ENCODE results near the gene LPP.

The LPP gene

DNA sequence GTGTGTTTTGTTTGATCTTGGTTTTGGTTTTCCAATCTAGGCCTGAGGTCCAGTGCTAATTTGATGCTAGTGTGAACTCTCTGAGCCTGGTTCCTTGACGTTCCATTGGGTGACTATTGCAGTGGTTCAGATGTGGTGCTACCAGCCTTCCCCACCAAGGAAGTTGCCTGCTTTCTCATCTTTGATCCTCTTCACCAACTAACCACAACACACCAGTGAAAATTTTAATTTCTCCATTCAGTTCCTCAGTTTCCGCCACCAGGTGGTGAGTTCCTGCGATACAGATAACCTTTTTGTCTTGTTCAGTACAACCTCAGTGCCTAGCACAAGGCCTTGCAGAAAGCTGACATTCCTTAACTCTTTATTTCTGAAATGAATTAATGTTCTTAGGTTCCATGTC, 680.4 kb downstream of the LPP start:
- no peak for DNase-seq (ENCODE audit: low read depth)

DNA sequence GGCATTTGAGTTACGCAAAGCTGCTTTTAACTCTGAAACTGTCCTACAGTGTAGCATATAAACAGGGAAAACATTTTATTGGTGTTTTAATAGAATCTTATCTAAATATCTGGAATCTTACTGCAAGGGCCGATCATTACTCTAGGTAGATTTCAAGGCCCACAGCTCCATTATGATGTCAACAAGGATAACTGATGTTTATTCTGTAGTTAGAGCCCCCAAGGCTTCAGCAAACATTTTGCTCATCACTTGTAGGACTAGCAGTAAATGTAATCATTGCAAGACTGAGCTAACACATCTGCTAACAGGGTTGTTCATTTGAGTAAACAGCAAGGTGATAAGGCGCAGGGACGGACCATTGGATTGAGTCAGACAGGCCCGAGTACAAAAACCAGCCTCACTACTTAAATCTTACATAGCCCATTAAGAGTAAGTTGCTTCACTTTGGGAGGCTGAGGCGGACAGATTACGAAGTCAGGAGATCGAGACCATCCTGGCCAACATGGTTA, 685.3 kb downstream of the LPP start:
- DNase-seq (ENCODE audit: low read depth): no peak

DNA sequence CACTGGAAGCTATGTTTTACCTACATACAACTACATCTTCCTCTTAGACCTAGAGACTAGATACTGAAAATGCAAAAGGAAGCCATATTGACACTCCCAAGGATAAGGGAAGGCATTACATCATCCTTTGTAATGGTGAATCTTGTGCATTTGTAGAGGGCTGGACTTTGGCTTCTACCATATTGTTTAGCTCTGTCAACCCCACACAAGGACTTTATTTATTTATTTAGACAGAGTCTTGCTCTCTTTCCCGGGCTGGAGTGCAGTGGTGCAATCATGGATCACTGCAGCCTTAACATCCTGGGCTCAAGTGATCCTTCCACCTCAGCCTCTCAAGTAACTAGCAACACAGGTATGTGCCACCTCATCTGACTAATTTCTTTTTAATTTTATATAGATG, 686.3 kb downstream of the LPP start:
- DNase-seq (ENCODE audit: low read depth): no peak

DNA sequence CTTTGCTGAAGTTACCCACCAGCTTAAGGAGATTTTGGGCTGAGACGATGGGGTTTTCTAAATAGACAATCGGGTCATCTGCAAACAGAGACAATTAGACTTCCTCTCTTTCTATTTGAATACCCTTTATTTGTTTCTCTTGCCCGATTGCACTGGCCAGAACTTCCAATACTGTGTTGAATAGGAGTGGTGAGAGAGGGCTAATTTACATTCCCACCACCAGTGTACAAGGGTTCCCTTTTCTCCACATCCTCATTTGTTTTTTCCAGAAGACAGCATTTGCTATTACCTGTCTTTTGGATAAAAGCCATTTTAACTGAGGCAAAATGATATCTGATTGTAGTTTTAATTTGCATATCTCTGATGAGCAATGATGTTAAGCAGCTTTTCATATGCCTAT, 687.9 kb downstream of the LPP start:
- no peak for DNase-seq (ENCODE audit: low read depth)

DNA sequence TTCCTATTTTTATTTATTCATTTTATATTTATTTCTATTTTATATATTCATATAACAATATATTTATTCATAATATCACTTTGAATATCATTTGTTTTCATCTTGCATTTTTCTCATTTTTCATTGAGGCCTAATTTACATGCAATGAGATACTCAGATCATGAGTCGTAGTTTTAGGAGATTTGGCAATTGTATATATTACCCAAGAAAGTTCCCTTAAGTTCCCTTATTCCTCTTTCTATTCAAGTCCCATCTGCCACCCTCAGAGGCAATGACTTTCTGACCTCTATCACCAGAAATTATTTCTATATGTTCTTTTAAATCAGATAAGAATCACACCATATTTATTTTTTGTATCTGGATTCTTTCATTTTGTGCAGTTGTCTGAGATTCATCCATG, 688.7 kb downstream of the LPP start:
- no peak for DNase-seq (ENCODE audit: low read depth)

DNA sequence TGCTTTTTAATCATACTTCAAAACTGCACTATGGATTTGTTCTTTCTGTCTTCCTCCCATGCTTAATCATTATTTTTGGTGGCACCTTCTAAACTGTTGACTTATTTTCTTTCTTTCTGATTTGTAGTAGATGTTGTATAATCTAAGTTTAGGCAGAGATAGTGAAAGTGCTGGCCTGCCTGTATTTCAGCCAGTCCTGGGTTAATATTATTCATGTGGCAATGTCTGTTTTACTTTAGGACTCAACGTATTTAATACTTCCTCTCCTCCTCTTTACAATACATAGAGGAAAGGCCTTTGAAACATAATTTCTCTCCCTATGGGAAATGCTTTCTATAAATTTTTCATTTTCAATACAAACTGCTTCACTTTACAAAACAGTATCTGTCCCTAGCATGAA, 690.1 kb downstream of the LPP start:
- DNase-seq (ENCODE audit: low read depth): no peak

DNA sequence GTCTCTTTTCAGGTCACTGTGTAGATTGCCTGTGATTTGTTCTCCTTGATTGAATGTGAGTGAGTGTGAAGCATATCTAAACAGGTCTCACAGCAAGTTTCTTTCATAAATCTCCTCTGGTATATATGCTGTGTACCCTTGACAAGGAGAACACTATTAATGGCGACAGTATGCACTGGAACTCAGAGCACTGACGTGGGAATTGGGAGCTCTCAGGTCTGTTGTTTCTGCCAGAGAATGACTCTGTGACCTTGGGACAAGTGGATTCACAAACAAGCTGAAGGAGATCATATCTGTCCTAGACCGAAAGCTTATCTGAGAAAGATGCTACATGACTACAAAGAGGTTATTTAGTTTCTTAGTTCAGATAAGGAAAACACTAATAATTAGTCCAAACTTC, 691.6 kb downstream of the LPP start:
- DNase-seq (ENCODE audit: low read depth): no peak

DNA sequence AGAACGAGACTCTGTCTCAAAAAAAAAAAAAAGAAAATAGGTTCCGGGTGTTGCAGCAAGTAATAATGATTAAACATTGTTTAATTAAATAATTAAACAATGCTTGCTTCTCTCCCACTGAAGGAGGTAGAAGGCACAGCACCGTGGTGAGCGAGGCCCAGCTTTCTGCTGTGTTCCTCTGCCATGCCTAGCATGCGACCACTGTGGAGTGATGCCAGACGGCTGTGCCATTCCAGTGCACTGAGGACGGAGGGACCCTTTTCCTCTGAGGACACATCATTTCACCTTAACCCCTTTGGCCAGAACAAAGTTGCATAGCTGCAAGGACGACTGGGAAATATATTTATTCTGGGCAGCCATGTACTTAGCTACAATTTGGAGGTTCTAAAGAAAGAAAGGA, 695.0 kb downstream of the LPP start:
- no peak for DNase-seq (ENCODE audit: low read depth)

DNA sequence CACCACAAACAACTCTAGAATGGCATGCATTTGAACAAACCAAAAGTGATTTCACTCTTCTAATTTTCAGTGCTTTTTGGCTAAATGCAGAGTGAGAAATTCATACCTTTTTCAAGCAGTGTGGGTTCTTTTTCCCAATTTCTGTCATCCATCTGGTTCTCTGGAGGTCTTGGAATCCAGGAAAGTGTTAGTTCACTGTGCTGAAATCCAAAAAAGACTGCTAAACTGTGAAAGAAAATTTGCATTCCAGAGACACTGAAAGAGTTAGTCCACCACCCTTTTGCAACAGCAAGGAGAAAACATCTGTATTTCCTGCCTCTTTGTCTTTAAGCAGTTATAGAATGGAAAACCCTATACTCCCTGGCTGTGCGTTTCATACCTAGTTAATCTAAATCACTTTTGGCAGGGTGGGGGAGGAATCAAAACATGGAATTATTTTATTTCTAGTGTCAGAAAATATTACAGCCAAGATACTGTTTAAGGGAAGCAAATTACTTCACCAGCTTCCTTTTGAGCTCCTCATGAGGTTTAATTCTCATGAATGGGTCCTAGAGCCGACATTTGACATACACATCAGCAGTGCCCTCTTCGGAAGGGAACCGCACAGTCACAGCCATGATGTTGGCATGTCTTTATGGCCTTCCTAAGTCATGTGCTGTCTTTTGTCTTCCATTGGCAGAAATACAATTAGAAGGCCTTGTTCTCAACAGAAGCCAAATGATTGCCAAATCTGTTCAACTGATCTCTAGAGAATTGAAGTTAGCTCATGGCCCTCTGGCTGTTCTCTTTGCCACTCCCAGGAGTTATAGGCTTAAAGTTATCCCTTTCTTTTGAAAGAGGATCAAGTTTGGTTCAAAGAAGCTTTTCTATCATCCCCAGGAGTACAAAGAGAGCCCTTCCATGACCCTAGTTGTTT, 700.2 kb downstream of the LPP start:
- no peak for DNase-seq (ENCODE audit: low read depth)

DNA sequence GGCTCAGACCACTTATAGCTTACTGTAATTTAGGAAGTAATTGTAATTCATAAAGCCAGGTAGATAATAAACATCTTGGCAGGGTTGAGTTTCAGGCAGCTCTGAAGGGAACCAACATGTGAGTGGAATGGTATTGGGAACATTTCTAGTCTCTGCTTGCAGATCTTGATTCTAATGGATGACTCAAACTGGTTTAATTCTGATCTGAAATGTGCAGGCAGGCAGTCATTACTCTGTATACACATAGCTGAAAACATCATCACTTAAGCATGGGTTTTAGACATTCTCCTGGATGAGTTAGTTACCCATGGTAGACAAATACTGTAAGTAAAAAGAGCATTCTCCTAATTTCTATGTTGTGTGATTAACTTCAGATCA, 700.8 kb downstream of the LPP start:
- no peak for DNase-seq (ENCODE audit: low read depth)

DNA sequence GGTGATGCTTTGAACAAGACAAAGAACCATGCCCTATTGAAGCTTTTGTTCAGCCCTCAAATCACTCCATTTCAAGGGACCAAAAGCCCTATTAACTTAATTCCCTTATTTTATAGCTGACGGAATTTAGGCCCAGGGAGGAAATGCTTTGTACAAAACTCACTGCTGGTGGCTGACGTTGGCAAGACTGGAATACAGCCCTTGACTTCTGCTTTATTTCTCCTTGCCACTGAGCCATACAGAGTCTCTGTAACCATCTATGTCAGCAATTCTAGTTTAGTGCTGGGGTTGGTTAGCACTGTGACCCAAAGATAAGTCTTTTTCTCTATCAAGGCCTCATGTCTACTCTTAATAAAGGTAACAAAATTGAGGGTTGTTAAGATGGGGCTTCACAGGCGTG, 701.7 kb downstream of the LPP start:
- DNase-seq (ENCODE audit: low read depth): no peak

DNA sequence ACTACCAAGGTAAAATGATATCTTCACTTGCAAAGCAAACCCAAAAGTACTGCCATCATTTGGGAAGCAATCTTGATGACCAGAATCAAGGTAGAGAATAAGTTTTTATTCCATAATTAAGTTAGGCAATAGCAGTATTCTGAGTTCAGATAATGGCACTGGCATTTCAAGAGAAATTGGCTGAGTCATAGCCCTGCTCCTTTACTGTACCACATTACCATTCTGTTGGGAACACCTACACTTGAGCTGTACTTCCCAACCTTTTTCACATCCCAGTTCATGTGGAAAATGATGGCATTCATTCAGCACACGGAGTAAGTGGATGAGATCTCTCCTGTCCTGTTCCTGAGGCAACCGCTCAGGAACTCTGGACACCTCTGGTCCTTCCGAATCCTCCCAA, 706.2 kb downstream of the LPP start:
- DNase-seq (ENCODE audit: low read depth): no peak

DNA sequence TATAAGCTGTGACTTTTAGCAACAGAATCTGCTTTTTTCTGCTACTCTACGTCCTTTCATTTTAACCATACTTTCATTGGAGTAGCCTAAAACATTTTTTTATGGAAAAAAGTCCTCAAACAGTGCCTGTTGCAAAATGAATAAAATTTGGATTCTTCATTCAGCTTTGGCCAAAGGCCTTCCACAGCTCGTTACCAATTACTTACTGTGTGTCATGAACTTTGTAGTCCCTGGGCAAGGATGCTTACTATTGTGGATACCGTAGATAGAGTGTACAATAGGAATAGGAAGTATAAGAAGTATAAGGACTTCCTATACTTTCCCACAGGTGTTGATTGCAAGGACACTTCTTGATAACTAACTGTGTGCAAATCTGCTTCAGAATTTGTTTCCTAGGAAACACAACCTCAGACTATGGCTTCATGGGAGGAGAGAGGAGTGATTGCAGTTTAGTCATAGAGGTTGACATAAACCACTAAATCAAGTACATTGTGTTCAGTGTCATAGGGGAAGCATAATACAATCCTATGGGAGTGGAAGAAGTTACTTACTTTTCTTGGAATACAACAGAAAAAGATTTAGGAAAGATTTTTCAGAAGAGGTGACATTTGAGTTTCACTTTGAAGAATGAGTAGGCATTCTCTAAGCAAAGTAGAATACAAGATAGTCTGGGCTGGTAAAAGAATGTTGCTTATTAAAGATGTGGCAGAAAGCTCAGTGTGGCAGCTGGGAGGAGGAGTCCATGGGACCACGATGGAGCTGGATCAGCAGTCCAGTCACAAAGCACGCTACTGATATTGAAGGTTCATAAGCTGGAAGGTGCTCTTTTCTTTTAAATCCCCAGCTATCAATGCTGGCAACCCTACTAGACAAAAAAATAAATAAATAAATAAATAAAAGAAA, 708.1 kb downstream of the LPP start:
- DNase-seq (ENCODE audit: low read depth): no peak

DNA sequence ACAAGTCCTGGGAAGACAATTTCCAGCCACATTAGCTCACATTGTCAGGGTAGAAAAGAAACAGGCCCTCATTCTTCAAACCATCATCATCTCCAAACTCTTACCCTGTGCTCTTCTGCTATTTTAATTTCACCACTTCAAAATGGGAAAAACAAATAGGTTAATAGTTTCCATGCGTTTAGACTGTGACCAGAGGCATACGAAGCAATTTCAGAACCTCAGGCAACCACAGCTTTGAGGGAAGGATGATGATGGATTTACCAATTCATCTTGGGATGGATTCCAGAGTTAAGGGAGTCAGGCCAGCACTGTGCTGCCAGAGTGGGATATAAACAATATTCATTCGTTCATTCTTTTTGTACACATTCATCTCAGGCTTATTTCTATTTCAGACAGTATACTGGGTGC, 710.0 kb downstream of the LPP start:
- no peak for DNase-seq (ENCODE audit: low read depth)

DNA sequence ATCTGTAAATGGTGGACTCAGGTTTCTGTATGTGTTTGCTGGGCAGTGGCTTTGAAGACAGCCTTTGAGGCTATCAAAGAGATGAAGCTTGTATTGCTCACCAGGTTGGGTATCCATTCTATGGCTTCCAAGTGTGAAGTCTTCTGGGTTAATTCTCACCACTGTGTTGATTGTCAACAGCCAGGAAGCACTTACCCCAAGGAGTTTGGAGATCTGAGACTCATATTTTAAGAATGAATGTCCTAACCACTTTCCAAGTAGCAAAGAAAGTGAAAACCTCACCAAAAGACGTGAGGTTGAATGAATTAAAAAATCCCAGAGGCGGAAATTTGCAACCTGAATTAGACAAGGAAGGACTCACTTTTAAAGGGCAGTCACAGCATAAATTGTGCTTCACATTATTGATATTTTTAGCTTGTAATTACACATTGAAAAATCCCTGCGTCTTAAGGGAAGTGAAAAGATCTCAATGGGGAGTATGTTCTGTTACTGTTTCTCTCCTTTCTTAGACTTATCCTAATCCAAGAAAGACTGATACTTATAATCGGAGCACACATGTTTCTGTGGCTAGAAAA, 713.8 kb downstream of the LPP start:
- no peak for DNase-seq (ENCODE audit: low read depth)

DNA sequence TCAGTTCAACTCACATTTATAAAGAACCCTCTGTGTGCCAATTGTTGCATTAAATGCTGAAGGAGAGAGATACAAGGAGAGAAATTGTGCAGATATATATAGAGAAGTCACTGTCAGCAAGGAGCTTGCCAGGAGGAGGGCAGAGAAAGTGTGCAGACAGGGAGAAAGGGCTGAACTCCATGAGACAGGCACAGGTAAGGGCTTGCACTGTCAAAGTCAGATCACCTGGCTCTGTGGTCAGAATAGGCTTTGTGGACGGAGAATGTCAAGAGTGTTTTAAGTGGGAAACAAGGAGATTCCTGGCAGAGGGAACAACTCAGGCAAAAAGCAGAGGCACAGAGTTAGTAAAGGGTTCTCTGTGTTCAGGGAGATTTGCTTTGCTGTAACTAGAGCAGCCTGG, 714.8 kb downstream of the LPP start:
- no peak for DNase-seq (ENCODE audit: low read depth)

DNA sequence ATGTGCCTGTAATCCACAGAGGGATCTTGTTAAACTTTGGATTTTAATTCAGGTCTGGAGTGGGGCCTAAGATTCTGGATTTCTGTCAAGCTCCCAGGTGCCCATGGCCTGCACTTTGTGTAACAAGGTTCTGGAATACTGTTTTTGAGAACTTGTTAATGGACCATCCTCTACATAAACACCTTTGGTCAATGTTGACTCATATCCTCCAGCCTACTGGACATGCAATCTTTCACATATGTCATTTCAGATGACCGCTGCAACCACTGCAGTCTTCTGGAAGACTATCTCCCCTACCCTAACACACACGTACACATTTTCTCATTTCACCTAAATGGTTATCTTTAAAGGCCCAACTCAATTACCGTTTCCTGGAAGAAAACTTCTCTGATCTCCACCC, 715.7 kb downstream of the LPP start:
- DNase-seq (ENCODE audit: low read depth): no peak

DNA sequence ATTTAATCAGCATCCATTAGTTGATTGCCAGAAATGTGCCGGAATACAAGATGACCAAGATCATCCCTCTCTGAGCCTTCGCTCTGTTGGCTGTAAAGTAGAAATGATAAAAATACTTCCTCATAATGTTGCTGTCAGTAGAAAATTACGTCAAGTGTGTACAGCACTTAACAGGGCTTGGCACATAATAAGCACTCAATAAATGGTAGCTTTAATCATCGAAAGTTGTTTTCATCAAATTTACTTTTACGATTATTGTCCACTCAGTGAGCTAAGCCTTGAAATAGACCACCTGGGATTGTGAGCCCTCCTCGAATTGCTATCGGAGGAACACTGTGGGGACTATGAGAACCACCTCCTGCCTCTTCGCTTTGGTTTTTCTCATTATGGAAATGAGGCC, 716.5 kb downstream of the LPP start:
- DNase-seq (ENCODE audit: low read depth): no peak

DNA sequence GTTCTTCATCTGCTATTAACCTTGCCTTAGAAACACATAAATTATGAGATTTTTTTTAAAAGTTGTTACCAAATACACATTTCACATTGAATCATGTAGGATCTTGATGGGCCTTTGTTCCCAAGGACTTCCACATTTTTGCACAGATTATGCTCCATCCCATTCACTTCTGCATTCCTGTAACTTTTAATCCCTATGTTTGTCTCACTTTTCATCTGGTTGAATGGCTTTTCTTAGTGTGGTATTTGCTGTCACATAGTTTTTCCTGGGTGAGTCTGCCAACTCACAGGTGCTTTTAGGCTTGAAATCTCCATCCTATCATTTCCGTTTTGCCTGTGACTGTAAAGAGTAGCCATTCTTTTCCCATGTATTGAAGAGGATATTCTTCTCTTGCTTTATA, 720.6 kb downstream of the LPP start:
- DNase-seq (ENCODE audit: low read depth): no peak

DNA sequence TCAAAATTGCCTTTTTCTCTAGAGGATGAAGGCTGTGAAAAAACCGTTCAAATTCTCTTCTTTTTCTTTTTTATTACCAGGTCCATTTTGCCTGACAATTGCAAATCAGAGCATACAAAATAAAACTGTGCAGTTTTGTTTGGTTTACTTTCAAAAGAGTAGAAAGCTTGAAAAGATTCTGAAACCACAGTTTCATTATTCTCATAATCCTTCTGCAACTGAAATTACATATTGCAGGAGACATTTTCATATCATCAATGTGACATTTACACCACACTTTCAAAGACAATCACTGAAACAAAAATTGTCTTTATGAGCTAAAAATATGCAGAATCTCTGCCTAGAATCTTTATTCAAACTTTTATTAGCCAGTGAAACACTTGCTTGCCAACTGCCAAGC, 721.5 kb downstream of the LPP start:
- no peak for DNase-seq (ENCODE audit: low read depth)

DNA sequence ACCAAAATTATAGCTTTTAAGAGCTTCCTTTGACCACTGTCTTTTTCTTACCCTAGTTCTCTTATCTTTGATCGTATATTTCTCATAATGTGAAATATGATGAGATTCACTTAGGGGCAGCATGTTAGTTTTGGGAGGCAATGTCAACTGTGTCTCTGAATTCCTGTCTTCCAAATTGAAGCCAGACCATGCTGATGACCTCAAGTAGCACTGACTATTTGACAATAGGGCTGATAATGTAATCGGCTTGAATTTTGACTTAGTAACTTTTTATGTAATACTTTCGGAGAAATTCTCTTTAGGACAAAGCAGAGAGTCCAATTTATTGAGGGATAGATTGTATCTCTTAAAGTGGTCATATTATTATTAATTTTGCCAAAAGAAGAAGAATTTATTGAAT, 722.4 kb downstream of the LPP start:
- no peak for DNase-seq (ENCODE audit: low read depth)

DNA sequence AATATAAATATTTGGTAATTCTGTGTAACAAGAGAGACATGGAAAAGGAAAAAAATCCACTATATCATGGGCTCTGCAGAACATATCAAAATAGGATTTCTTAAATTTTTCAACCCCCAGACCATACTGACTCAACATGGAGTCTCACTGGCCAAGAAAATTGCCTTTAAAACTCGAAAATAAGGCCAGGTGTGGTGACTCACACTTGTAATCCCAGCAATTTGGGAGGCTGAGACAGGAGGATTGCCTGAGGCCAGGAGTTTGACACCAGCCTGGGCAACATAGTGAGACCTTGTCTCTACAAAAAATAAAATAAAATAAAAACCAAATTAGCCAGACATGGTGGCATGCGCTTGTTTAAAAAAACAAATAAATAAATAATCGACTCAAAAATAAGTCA, 723.4 kb downstream of the LPP start:
- no peak for DNase-seq (ENCODE audit: low read depth)

DNA sequence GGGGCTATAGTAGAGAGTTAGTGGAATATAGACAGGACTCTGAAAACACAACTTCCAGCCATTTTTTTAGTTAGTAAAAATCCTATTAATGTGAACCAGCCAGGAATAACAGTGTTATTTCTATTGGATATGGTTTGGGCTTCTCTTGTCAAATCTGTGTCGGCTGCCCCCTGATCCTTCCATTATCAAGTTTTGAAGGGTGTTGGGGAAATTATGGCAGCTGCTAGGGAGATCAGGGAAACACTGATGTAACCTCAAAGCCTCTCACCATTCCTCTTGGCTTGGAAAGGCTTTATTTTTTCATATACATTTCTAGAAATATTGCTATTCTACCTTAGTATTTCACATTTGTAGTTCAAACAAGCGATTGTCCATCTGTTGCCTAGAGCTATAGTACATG, 724.1 kb downstream of the LPP start:
- no peak for DNase-seq (ENCODE audit: low read depth)

All from activated T-cell treated with anti-CD3 and anti-CD28 coated beads for 48 hours (primary cell).